ENCODE data around the gene TAS2R7. TPM values are rescaled to one million over a fixed set of nuclear protein-coding genes. Genes with fewer than 3 reads are reported as not detected.

The TAS2R7 gene
- total and polyA plus RNA-seq, 2 donors (not counting 1 experiment from before 2014, with no cell fraction given), result not detected

DNA sequence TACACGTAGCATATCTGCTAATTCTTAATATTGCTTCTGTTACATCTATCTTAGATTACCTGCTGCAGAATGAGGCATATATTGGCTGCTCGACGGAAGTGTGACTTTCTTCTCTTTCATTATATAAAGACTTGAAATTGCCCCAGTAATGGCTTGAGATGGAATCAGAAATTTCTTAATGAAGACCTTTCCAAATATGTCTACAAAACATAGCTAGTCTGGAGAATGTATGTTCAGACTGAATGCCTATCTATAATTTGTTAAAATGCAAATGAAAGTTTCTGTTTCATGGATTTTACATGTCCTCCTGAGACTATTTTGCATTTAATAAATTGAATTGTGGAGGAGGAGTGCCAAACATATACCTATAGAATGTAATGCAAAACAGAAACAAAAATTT, 23.8 kb upstream of the TAS2R7 start, which contains the start of gene TAS2R10:
TAS2R10 (minus strand) TSS at position 101 of the 400 bp plus-strand sequence; CDS start at position 12, 89 bp downstream.
- H3K9me3 Mint-ChIP-seq (ENCODE audit: insufficient read depth), result no peaks in the 10 kb centered on the region
- Histone ChIP-seq H3K9ac (ENCODE audit: low read length) (no peak within 1 kb of the TSS), H3K4me3 (ENCODE audit: control extremely low read depth in 1 of 5, extremely low read depth in 1 of 5, insufficient read depth in 1 of 5, low read depth in 2 of 5, low read length in 4 of 5) (no peak within 1 kb of the TSS), H3K79me2 (ENCODE audit: control insufficient read depth, insufficient read depth, low read length) (no peaks in the 10 kb centered on the region), H3K9me3 (ENCODE audit: control extremely low read depth in 1 of 3, control insufficient read depth in 2 of 3, insufficient read depth in 1 of 3, low read length in 2 of 3) (peaks cover 0 to 3% (median 0%) of the 10 kb centered on the region in 3 donors), H2AFZ (ENCODE audit: insufficient read depth, low read depth, low read length, poor library complexity, severe bottlenecking) (no peak within 1 kb of the TSS), H3K27me3 (replicated peaks in 1 of 4; ENCODE audit: control extremely low read depth in 1 of 4, control insufficient read depth in 3 of 4, insufficient read depth in 4 of 4, low read length in 3 of 4) (no peaks in the 10 kb centered on the region), H3K4me1 (ENCODE audit: control insufficient read depth in 2 of 2, insufficient read depth in 2 of 2, low read length in 2 of 2) (no peaks in the 10 kb centered on the region), H3K27ac (ENCODE audit: low read length in 2 of 2) (no peak within 1 kb of the TSS), H3K4me2 (replicated peaks; ENCODE audit: low read depth, low read length, poor library complexity, severe bottlenecking) (no peak within 1 kb of the TSS), H4K20me1 (ENCODE audit: control insufficient read depth, insufficient read depth, low read length, poor library complexity, severe bottlenecking) (no peaks in the 10 kb centered on the region), H3K36me3 (replicated peaks in 1 of 2; ENCODE audit: control extremely low read depth in 1 of 2, control insufficient read depth in 1 of 2, extremely low read depth in 1 of 2, insufficient read depth in 2 of 2, low read length in 1 of 2) (no peaks in the 10 kb centered on the region)
- ATAC-seq (ENCODE audit: low read depth), result no peak
- ChIA-PET POLR2A (no interaction called here), CTCF (no interaction called here)
- no peaks in the 10 kb centered on the region for H3K4me1 Mint-ChIP-seq
- H3K4me3 Mint-ChIP-seq, result no peak within 1 kb of the TSS
- H3K27ac Mint-ChIP-seq, result no peak within 1 kb of the TSS
- H3K27me3 Mint-ChIP-seq, result no peaks in the 10 kb centered on the region
- no peak for DNase-seq
- TF ChIP-seq EZH2 (IDR thresholded peaks at IDR 0.05; ENCODE audit: borderline replicate concordance, insufficient read depth, low read depth, low read length, poor library complexity, severe bottlenecking), result no peak
- TF ChIP-seq, protein P1, sequence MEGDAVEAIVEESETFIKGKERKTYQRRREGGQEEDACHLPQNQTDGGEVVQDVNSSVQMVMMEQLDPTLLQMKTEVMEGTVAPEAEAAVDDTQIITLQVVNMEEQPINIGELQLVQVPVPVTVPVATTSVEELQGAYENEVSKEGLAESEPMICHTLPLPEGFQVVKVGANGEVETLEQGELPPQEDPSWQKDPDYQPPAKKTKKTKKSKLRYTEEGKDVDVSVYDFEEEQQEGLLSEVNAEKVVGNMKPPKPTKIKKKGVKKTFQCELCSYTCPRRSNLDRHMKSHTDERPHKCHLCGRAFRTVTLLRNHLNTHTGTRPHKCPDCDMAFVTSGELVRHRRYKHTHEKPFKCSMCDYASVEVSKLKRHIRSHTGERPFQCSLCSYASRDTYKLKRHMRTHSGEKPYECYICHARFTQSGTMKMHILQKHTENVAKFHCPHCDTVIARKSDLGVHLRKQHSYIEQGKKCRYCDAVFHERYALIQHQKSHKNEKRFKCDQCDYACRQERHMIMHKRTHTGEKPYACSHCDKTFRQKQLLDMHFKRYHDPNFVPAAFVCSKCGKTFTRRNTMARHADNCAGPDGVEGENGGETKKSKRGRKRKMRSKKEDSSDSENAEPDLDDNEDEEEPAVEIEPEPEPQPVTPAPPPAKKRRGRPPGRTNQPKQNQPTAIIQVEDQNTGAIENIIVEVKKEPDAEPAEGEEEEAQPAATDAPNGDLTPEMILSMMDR (IDR thresholded peaks at IDR 0.05), result no peak
- intact Hi-C loops (cut with micrococcal nuclease), result no loop called here
- no CpG with 5 or more reads among the region's 3 CpGs for WGBS (ENCODE audit: insufficient coverage)

- no peaks in the 10 kb centered on the region for H3K9me3 Mint-ChIP-seq (ENCODE audit: insufficient read depth)
- no peaks in the 10 kb centered on the region for H3K27me3 Mint-ChIP-seq
- Histone ChIP-seq H3K9ac (ENCODE audit: low read length) (no peak overlapping the region), H3K4me3 (ENCODE audit: control extremely low read depth in 1 of 5, extremely low read depth in 1 of 5, insufficient read depth in 1 of 5, low read depth in 2 of 5, low read length in 4 of 5) (no peak overlapping the region), H3K36me3 (replicated peaks in 1 of 2; ENCODE audit: control extremely low read depth in 1 of 2, control insufficient read depth in 1 of 2, extremely low read depth in 1 of 2, insufficient read depth in 2 of 2, low read length in 1 of 2) (no peaks in the 10 kb centered on the region), H3K9me3 (ENCODE audit: control extremely low read depth in 1 of 3, control insufficient read depth in 2 of 3, insufficient read depth in 1 of 3, low read length in 2 of 3) (no peaks in the 10 kb centered on the region), H3K27ac (ENCODE audit: low read length in 2 of 2) (no peak overlapping the region), H3K27me3 (replicated peaks in 1 of 4; ENCODE audit: control extremely low read depth in 1 of 4, control insufficient read depth in 3 of 4, insufficient read depth in 4 of 4, low read length in 3 of 4) (no peaks in the 10 kb centered on the region), H4K20me1 (ENCODE audit: control insufficient read depth, insufficient read depth, low read length, poor library complexity, severe bottlenecking) (no peaks in the 10 kb centered on the region), H3K4me2 (replicated peaks; ENCODE audit: low read depth, low read length, poor library complexity, severe bottlenecking) (no peak overlapping the region), H2AFZ (ENCODE audit: insufficient read depth, low read depth, low read length, poor library complexity, severe bottlenecking) (no peak overlapping the region), H3K79me2 (ENCODE audit: control insufficient read depth, insufficient read depth, low read length) (no peaks in the 10 kb centered on the region), H3K4me1 (ENCODE audit: control insufficient read depth in 2 of 2, insufficient read depth in 2 of 2, low read length in 2 of 2) (no peaks in the 10 kb centered on the region)
- no peak overlapping the region for H3K4me3 Mint-ChIP-seq
- ChIA-PET CTCF (no interaction called here), POLR2A (no interaction called here)
- no peak overlapping the region for H3K27ac Mint-ChIP-seq
- ATAC-seq (ENCODE audit: low read depth) (no peak), DNase-seq (no peak)
- intact Hi-C loops (cut with micrococcal nuclease), result no loop called here
- TF ChIP-seq, protein P1 (IDR thresholded peaks at IDR 0.05), result no peak
- TF ChIP-seq EZH2 (IDR thresholded peaks at IDR 0.05; ENCODE audit: borderline replicate concordance, insufficient read depth, low read depth, low read length, poor library complexity, severe bottlenecking), result no peak
- WGBS (ENCODE audit: insufficient coverage), result 80% methylated on average over 1 of the region's 3 CpGs
- H3K4me1 Mint-ChIP-seq, result no peaks in the 10 kb centered on the region
These were observed 22.5 kb upstream of the TAS2R7 start for GRCh38 chr12:10824957-10825356.
